Fibroblast of villous mesenchyme (primary cell): ENCODE measurements around the gene ZNF414. TPM values are rescaled to one million over a fixed set of nuclear protein-coding genes. Genes with fewer than 3 reads are reported as not detected.

ENCODE experiments used
- DNase-seq: peaks from one replicate; pipeline ENCODE4 v3.0.0-alpha.2; 2010; ENCODE audit warnings: low read depth
- H3K4me3 ChIP-seq: 2 replicates; pipeline ENCODE4 v1.5.1; 2011; ENCODE audit warnings: low read depth, mild to moderate bottlenecking, low read length
- CTCF ChIP-seq: IDR thresholded peaks from 2 replicates; pipeline ENCODE4 v1.5.1; 2012; ENCODE audit warnings: low read depth, mild to moderate bottlenecking, low read length; ENCODE audit not compliant: insufficient read depth
- total RNA-seq: library from RNA; depleted of rRNA; stranded (reverse); fragments of >200 nt; gene quantifications from 2 replicates; pipeline ENCODE4 v1.2.3, GENCODE V29; 2012

The ZNF414 gene
- total RNA-seq, 1 donor = 5.2 TPM

GRCh38 chr19:8511573-8512101 is 2.3 kb downstream of the ZNF414 start:
- TF ChIP-seq CTCF = no peak
- no peak for DNase-seq
- H3K4me3 ChIP-seq = no peak overlapping the region

GRCh38 chr19:8510589-8511115 is 3.3 kb downstream of the ZNF414 start:
- TF ChIP-seq CTCF = no peak
- no peak for DNase-seq
- no peak overlapping the region for H3K4me3 ChIP-seq

GRCh38 chr19:8506402-8506957 is 7.5 kb downstream of the ZNF414 start:
- DNase-seq = no peak
- peak overlapping the region; percentile 62 for H3K4me3 ChIP-seq
- TF ChIP-seq CTCF = no peak

- peak; percentile 68 for DNase-seq
- TF ChIP-seq CTCF = peak; percentile 89
- H3K4me3 ChIP-seq = peak overlapping the region; percentile 62
Observed at GRCh38 chr19:8505680-8506401, 8.1 kb downstream of the ZNF414 start.

GRCh38 chr19:8504919-8505318 is 9.0 kb downstream of the ZNF414 start:
- H3K4me3 ChIP-seq = no peak overlapping the region

GRCh38 chr19:8504171-8504570 is 9.8 kb downstream of the ZNF414 start:
- DNase-seq = no peak
- no peak overlapping the region for H3K4me3 ChIP-seq
- no peak for TF ChIP-seq CTCF

More at GRCh38 chr19:8504919-8505318, 9.0 kb downstream of the ZNF414 start:
- DNase-seq = no peak
- TF ChIP-seq CTCF = no peak
